Thymus (tissue), 11 donors: Measurements from ENCODE around the gene PNMA8C. TPM values are rescaled to one million over a fixed set of nuclear protein-coding genes. Genes with fewer than 3 reads are reported as not detected.
A peak's percentile ranks its signal among the peaks of the same experiment; 100 is the strongest.
"Not testable (repeated sequence)": the region's sequence is repeated elsewhere in the genome, so short reads cannot be mapped to it uniquely, and the experiment has no call there.

Experiments
- DNase-seq, 9 donors: peaks; one replicate each; pipeline ENCODE4 v3.0.0-alpha.2; 2013; ENCODE audit warnings: low spot score in 9 of 9, low read depth in 6 of 9, missing footprints in 1 of 9
- H3K27ac ChIP-seq, 2 donors: one replicate each; pipeline ENCODE4 v1.5.1; 2013; ENCODE audit warnings: control low read depth in 1 of 2, low read depth in 1 of 2, low read length in 1 of 2, mild to moderate bottlenecking in 1 of 2, moderate library complexity in 1 of 2
- H3K27me3 ChIP-seq, 2 donors: one replicate each; pipeline ENCODE4 v1.5.1; 2013; ENCODE audit warnings: low read length in 1 of 2; ENCODE audit not compliant: control insufficient read depth in 2 of 2, insufficient read depth in 1 of 2
- H3K36me3 ChIP-seq, 2 donors: one replicate each; pipeline ENCODE4 v1.5.1; 2013; ENCODE audit warnings: low read length in 1 of 2, mild to moderate bottlenecking in 1 of 2, moderate library complexity in 1 of 2; ENCODE audit not compliant: control insufficient read depth in 2 of 2, insufficient read depth in 2 of 2
- H3K4me1 ChIP-seq, 2 donors: one replicate each; pipeline ENCODE4 v1.5.1; 2013; ENCODE audit warnings: low read length in 2 of 2; ENCODE audit not compliant: control insufficient read depth in 2 of 2, insufficient read depth in 2 of 2
- H3K4me3 ChIP-seq, 2 donors: one replicate each; pipeline ENCODE4 v1.5.1; 2013; ENCODE audit warnings: low read length in 2 of 2, control low read depth in 1 of 2, mild to moderate bottlenecking in 1 of 2
- H3K9me3 ChIP-seq, 2 donors: one replicate each; pipeline ENCODE4 v1.5.1; 2013; ENCODE audit warnings: low read length in 1 of 2, mild to moderate bottlenecking in 1 of 2; ENCODE audit not compliant: control insufficient read depth in 2 of 2, insufficient read depth in 1 of 2
- WGBS: extraction: QIAGEN DNeasy Blood & Tissue Kit; methylation state at CpG from one replicate; pipeline ENCODE4 v1.1.7; 2013; 5-methylcytosine and 5-hydroxymethylcytosine counted together
- polyA plus RNA-seq: library from polyadenylated mRNA; stranded (reverse); fragments of 200-250 nt; gene quantifications from one replicate; pipeline ENCODE4 v1.2.3, GENCODE V29; 2013
- total RNA-seq: library from RNA; stranded (reverse); fragments of 120-200 nt; gene quantifications from one replicate; pipeline ENCODE4 v1.2.4, GENCODE V29; 2013
- donor health status: healthy.

The PNMA8C gene
- total and polyA plus RNA-seq, 2 donors = 0.05 to 0.07 TPM

DNA sequence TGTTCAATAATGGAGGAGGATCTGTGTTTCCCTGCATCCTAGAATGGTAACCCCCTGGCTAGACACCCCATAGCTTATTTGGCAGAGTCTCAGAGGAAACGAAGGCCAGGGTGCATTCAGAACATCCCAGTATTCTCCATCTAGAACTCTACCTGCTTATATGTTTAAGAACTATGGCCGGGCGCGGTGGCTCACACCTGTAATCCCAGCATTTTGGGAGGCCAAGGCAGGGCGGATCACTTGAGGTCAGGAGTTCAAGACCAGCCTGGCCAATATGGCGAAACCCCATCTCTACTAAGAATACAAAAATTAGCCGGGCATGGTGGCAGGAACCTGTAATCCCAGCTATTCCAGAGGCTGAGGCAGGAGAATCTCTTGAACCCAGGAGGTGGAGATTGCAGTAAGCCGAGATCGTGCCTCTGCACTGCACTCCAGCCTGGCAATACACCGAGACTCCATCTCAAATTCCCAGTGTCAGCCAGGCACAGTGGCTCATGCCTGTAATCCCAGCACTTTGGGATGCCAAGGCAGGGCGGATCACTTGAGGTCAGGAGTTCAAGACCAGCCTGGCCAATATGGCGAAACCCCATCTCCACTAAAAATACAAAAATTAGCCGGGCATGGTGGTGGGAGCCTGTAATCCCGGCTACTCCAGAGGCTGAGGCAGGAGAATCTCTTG lies 30.8 kb downstream of the PNMA8C start:
- not testable (repeated sequence) for H3K36me3 ChIP-seq, H3K4me3 ChIP-seq, H3K27ac ChIP-seq, DNase-seq, H3K4me1 ChIP-seq, H3K9me3 ChIP-seq
- H3K27me3 ChIP-seq = peaks cover 0 to 34% of the 10 kb centered on the region in 2 donors
- 97% methylated on average over 14 of the region's 14 CpGs for WGBS

- H3K27me3 ChIP-seq = peaks cover 0 to 8% of the 10 kb centered on the region in 2 donors
- H3K36me3 ChIP-seq = peaks cover 31 to 34% of the 10 kb centered on the region in 2 donors
- DNase-seq = no peak
- WGBS = 99% methylated on average over 5 of the region's 5 CpGs
- peaks cover 0 to 3% of the 10 kb centered on the region in 2 donors for H3K4me1 ChIP-seq
- H3K27ac ChIP-seq = no peak overlapping the region
- no peak overlapping the region for H3K4me3 ChIP-seq
- no peaks in the 10 kb centered on the region for H3K9me3 ChIP-seq
Measured at GRCh38 chr19:46394402-46394797, 34.3 kb downstream of the PNMA8C start.

DNA sequence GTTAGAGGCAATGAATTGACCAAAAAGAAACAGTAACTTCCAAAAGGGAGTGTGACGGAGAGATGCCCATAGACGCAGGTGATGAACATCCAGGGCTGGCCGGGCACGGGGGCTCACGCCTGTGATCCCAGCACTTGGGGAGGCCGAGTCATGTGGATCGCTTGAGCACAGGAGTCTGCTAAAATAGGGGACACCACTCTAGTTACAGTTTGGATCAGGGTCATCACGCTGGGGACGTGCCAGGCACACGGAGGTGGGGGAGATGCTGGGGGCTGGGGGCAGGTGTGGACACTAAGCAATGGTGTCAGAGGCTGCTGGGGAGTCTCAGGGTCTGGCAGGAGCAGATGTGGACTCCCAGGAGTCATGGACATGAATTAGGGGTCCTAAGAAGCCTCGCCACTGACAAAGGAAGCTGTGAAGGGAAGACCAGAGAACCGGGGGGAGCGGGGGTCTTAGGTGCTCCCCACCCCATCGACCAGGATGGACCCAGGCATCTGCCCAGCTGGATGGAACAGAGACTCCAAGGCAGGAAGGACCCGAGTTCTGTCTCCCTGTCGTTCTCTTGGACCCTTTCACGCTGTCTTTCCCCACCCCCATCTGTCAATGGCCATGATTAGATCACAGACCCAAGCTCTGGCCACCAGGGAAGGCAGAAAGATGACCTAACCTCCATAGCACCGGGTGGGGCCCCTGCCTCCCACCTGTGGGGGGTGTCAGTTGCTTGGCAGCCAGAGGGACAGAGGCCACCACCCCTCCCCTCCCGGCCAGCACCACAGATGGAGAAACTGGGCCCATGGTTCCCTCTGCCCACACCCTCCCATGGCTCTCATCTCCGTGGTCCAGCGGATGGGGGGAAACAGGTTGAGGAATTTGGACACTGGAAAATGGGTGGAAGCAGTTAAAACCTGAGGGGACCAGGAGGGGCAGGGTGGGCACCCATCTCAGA lies 35.0 kb downstream of the PNMA8C start:
- no peaks in the 10 kb centered on the region for H3K9me3 ChIP-seq
- peaks cover 37 to 40% of the 10 kb centered on the region in 2 donors for H3K36me3 ChIP-seq
- peaks cover 0 to 3% of the 10 kb centered on the region in 2 donors for H3K4me1 ChIP-seq
- no peak overlapping the region for H3K27ac ChIP-seq
- DNase-seq = no peak
- WGBS = 87% methylated on average over 21 of the region's 21 CpGs
- peaks cover 0 to 5% of the 10 kb centered on the region in 2 donors for H3K27me3 ChIP-seq
- no peak overlapping the region for H3K4me3 ChIP-seq

- no peak overlapping the region for H3K27ac ChIP-seq
- 53% methylated on average over 4 of the region's 4 CpGs for WGBS
- peaks cover 0 to 5% of the 10 kb centered on the region in 2 donors for H3K27me3 ChIP-seq
- H3K4me1 ChIP-seq = peaks cover 0 to 3% of the 10 kb centered on the region in 2 donors
- no peak overlapping the region for H3K4me3 ChIP-seq
- DNase-seq = no peak
- H3K36me3 ChIP-seq = peaks cover 45 to 46% of the 10 kb centered on the region in 2 donors
- H3K9me3 ChIP-seq = no peaks in the 10 kb centered on the region
Measured at GRCh38 chr19:46392837-46393236, 35.9 kb downstream of the PNMA8C start.

GRCh38 chr19:46392252-46392801 lies 36.4 kb downstream of the PNMA8C start:
- H3K27ac ChIP-seq = peak overlapping the region in 1 of 2 donors; percentile 40

DNA sequence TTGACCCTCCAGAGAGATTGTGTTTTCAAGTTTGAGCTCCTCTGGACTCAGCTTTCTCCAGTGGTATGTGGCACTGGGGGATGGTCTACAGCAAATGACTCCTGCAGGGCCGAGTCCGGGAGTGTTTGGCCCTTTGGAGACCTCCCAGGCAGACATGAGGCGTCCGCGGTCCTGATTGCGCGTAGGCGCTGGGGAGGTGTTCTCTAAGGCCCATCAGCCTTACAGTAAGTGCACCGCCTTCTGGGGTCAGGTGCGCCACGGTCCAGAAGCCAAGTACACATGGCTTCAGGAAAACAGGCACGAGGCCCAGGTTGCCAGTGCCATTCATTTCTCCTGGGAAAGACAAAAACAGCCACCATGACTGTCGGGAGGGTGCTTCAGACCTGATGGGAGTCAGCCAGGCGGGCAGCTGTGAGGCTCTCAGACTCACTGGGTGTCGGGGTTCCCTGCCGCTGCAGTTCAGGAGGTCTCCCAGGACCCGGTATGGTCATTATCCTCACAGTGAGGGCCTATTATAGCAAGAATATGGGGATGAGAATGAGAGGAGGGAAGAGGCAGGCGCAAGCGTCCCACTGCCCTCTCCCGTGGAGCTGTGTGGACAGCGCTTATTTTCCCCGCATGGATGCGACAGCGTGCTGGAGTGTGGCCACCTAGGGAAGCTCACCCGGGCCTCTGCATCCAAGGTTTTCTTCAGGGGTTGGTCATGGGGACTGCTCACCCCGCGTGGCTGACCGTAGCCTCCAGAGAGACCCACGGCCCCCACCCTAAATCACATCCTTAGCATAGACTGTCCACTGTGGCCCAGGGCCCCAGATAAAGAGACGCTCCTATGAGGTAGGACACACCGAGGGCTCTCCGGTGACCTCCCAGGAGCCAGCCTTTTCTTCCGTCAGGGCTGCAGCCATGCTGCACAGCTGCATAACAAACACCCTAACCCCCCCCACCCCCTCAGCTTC lies 37.2 kb downstream of the PNMA8C start:
- no peak overlapping the region for H3K4me3 ChIP-seq
- no peak for DNase-seq
- H3K27ac ChIP-seq = peak overlapping the region in 1 of 2 donors; percentile 34
- H3K4me1 ChIP-seq = peaks cover 0 to 3% of the 10 kb centered on the region in 2 donors
- H3K9me3 ChIP-seq = no peaks in the 10 kb centered on the region
- WGBS = 93% methylated on average over 33 of the region's 33 CpGs
- H3K36me3 ChIP-seq = peaks cover 56% of the 10 kb centered on the region in 2 donors
- no peaks in the 10 kb centered on the region for H3K27me3 ChIP-seq

More at GRCh38 chr19:46392252-46392801, 36.4 kb downstream of the PNMA8C start:
- 85% methylated on average over 21 of the region's 21 CpGs for WGBS
- no peak overlapping the region for H3K4me3 ChIP-seq
- no peaks in the 10 kb centered on the region for H3K9me3 ChIP-seq
- no peak for DNase-seq
- peaks cover 0 to 1% of the 10 kb centered on the region in 2 donors for H3K27me3 ChIP-seq
- H3K4me1 ChIP-seq = peaks cover 0 to 3% of the 10 kb centered on the region in 2 donors
- peaks cover 50 to 51% of the 10 kb centered on the region in 2 donors for H3K36me3 ChIP-seq

DNA sequence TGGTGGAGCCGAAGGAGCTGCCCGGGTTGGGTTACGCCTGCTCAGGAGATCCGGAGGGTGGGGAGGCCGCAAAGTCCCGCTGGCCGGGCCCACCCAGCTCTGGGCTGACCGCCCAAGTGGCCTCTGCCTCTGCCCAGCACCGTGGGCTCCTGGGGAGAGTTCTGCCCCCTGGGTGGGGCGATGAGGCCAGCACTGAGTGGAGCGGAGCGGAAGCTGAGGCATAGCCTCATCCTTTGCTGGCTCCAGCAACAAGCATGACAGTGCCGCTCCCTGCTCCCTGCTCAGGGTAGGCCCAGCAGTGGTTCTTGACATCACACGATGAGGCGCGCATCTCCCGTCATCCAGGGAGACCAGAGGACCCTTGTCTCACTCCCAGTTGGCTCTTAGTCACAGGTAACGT lies 37.9 kb downstream of the PNMA8C start:
- Histone ChIP-seq H3K4me1 (peaks cover 0 to 3% of the 10 kb centered on the region in 2 donors), H3K4me3 (no peak overlapping the region), H3K27me3 (no peaks in the 10 kb centered on the region), H3K36me3 (peaks cover 61 to 62% of the 10 kb centered on the region in 2 donors), H3K9me3 (no peaks in the 10 kb centered on the region), H3K27ac (no peak overlapping the region)
- WGBS = 96% methylated on average over 18 of the region's 18 CpGs
- no peak for DNase-seq

- Histone ChIP-seq H3K27ac (no peak overlapping the region), H3K4me1 (peaks cover 0 to 3% of the 10 kb centered on the region in 2 donors), H3K27me3 (no peaks in the 10 kb centered on the region), H3K4me3 (no peak overlapping the region), H3K36me3 (peaks cover 62 to 63% of the 10 kb centered on the region in 2 donors), H3K9me3 (no peaks in the 10 kb centered on the region)
- WGBS = 97% methylated on average over 16 of the region's 16 CpGs
- DNase-seq = no peak
Measured at GRCh38 chr19:46390121-46390858, 38.4 kb downstream of the PNMA8C start.
